ENCODE data around the gene PIGM. TPM values are rescaled to one million over a fixed set of nuclear protein-coding genes. Genes with fewer than 3 reads are reported as not detected.
"Not testable (repeated sequence)": the region's sequence is repeated elsewhere in the genome, so short reads cannot be mapped to it uniquely, and the experiment has no call there.

The PIGM gene
- total RNA-seq, 1 donor from 2014 or later = 6.5 TPM

GRCh38 chr1:160050619-160051018 lies 18.8 kb upstream of the PIGM start:
- Mint-ChIP-seq H3K9me3 (ENCODE audit: low read depth) (no peaks in the 10 kb centered on the region), H3K27ac (ENCODE audit: unreplicated experiment) (no peak overlapping the region), H3K4me3 (ENCODE audit: unreplicated experiment) (no peak overlapping the region), H3K27me3 (ENCODE audit: low read depth) (peaks cover 82% of the 10 kb centered on the region), H3K4me1 (ENCODE audit: low read depth) (peaks cover 9% of the 10 kb centered on the region), H3K36me3 (ENCODE audit: low read depth) (no peaks in the 10 kb centered on the region)
- TF ChIP-seq, protein P1, sequence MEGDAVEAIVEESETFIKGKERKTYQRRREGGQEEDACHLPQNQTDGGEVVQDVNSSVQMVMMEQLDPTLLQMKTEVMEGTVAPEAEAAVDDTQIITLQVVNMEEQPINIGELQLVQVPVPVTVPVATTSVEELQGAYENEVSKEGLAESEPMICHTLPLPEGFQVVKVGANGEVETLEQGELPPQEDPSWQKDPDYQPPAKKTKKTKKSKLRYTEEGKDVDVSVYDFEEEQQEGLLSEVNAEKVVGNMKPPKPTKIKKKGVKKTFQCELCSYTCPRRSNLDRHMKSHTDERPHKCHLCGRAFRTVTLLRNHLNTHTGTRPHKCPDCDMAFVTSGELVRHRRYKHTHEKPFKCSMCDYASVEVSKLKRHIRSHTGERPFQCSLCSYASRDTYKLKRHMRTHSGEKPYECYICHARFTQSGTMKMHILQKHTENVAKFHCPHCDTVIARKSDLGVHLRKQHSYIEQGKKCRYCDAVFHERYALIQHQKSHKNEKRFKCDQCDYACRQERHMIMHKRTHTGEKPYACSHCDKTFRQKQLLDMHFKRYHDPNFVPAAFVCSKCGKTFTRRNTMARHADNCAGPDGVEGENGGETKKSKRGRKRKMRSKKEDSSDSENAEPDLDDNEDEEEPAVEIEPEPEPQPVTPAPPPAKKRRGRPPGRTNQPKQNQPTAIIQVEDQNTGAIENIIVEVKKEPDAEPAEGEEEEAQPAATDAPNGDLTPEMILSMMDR (IDR thresholded peaks at IDR 0.05) = no peak
- DNase-seq (ENCODE audit: low spot score) = no peak

DNA sequence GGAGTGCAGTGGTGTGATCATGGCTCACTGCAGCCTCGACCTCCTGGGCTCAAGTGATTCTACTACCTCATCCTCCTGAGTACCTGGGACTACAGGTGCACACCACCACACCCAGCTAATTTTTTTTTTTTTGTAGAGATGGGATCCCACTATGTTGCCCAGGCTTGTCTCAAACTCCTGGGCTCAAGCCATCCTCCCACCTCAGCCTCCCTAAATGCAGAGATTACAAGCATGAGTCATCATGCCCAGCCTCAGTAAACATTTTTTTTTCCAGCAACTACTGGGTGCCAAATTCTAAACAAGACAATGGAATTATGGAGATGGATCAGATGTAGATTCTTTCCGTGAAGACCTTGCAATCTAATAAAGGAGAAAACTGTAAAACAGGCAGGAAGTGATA lies 18.4 kb upstream of the PIGM start:
- H3K4me1 Mint-ChIP-seq (ENCODE audit: low read depth); H3K36me3 Mint-ChIP-seq (ENCODE audit: low read depth); H3K9me3 Mint-ChIP-seq (ENCODE audit: low read depth); DNase-seq (ENCODE audit: low spot score); H3K4me3 Mint-ChIP-seq (ENCODE audit: unreplicated experiment); H3K27ac Mint-ChIP-seq (ENCODE audit: unreplicated experiment): not testable (repeated sequence)
- H3K27me3 Mint-ChIP-seq (ENCODE audit: low read depth) = peaks cover 79% of the 10 kb centered on the region

DNA sequence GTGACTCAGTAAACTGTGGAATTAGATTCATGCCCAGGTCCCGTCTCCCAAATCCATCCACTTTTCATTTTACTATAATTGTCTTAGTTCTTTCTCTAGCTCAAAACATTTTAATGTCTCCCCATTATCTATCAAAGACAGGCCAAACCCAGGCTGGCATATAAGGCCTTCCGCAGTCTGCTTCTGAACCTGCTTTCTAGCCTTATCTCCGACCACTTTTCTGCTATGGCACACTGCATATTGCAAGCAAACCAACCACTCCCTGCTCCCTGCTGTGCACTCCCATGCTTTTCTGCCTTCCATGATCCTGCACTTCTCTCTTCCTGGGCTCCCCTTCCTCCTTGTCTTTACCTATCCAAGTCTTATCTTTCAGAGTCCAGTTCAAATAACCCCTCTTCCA lies 17.3 kb upstream of the PIGM start:
- no peak overlapping the region for H3K27ac Mint-ChIP-seq (ENCODE audit: unreplicated experiment)
- no peaks in the 10 kb centered on the region for H3K9me3 Mint-ChIP-seq (ENCODE audit: low read depth)
- DNase-seq (ENCODE audit: low spot score) = no peak
- H3K27me3 Mint-ChIP-seq (ENCODE audit: low read depth) = peaks cover 79% of the 10 kb centered on the region
- H3K4me1 Mint-ChIP-seq (ENCODE audit: low read depth) = peaks cover 9% of the 10 kb centered on the region
- TF ChIP-seq, protein P1 (IDR thresholded peaks at IDR 0.05) = no peak
- no peaks in the 10 kb centered on the region for H3K36me3 Mint-ChIP-seq (ENCODE audit: low read depth)
- no peak overlapping the region for H3K4me3 Mint-ChIP-seq (ENCODE audit: unreplicated experiment)

DNA sequence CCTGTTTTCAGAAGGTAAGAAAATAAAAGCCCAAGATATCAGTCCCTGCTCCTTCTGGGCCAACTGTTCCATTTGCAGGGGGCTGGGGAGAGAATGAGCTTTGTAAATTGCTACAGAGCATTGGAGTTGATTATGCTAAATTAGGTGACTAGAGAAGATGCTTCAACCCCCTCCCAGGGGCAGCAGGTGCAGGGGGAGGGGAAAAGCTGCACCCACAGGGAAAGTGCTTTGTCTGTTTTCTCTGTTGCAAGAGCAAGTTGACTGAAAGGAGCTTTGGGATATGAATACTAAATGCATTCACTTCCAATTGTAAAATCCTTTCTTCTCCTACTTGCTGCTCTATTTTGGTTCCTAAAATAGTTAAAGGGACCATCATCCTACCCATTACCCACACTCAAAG lies 16.5 kb upstream of the PIGM start:
- TF ChIP-seq, protein P1 (IDR thresholded peaks at IDR 0.05) = no peak
- H3K9me3 Mint-ChIP-seq (ENCODE audit: low read depth) = no peaks in the 10 kb centered on the region
- H3K36me3 Mint-ChIP-seq (ENCODE audit: low read depth) = no peaks in the 10 kb centered on the region
- peaks cover 77% of the 10 kb centered on the region for H3K27me3 Mint-ChIP-seq (ENCODE audit: low read depth)
- peaks cover 9% of the 10 kb centered on the region for H3K4me1 Mint-ChIP-seq (ENCODE audit: low read depth)
- H3K27ac Mint-ChIP-seq (ENCODE audit: unreplicated experiment) = no peak overlapping the region
- no peak for DNase-seq (ENCODE audit: low spot score)
- H3K4me3 Mint-ChIP-seq (ENCODE audit: unreplicated experiment) = no peak overlapping the region

DNA sequence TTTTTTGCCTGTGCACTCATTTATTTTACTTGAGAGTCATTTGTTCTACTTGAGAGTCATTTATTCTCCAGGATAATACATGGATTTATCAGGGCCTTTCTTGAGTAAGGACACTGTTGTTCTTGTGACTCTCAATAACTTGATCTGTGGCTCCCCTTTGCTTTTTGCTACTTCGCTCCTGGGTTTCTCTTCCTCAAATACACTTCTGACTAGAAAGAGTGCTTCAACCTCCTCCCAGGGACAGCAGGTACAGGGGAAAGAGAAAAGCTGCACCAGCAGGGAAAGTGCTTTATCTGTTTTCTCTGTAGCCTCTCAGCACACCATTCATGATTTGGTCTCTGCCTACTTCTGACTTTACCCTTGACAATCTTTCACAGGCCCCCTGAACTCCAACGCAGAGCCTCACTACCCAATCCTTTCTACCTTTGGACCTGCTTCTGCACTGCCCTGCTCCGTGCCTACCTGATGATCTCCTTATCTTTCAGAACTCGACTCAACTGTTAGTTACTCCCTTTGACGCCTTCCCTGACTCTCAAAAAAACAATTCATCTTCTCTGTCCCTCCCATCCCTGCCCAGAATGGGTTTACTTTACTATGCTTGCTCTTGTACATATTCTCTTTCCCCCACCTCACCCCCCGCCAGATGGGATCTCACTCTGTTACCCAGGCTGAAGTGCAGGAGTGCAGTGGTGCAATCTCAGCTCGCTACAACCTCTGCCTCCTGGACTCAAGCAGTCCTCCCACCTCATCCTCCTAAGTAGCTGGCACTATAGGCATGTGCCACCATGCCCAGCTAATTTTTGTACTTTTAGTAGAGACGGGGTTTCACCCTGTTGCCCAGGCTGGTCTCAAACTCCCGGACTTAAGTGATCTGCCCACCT lies 15.6 kb upstream of the PIGM start:
- Mint-ChIP-seq H3K4me1 (ENCODE audit: low read depth) (peaks cover 9% of the 10 kb centered on the region), H3K27ac (ENCODE audit: unreplicated experiment) (no peak overlapping the region), H3K4me3 (ENCODE audit: unreplicated experiment) (peak overlapping the region; percentile 43)

More for the DNA sequence above, 15.6 kb upstream of the PIGM start:
- Mint-ChIP-seq H3K27me3 (ENCODE audit: low read depth) (peaks cover 72% of the 10 kb centered on the region), H3K36me3 (ENCODE audit: low read depth) (no peaks in the 10 kb centered on the region), H3K9me3 (ENCODE audit: low read depth) (no peaks in the 10 kb centered on the region)
- DNase-seq (ENCODE audit: low spot score) = no peak
- TF ChIP-seq, protein P1 (IDR thresholded peaks at IDR 0.05) = no peak
